GM18499 (cell line): ENCODE measurements around the gene UBAP1.
"Not testable (repeated sequence)": the region's sequence is repeated elsewhere in the genome, so short reads cannot be mapped to it uniquely, and the experiment has no call there.

Experiments used
- ATAC-seq: cut with Tn5 transposase; IDR thresholded peaks from one replicate; pipeline ENCODE4 v1.9.1; 2021; ENCODE audit warnings: moderate number of reproducible peaks; ENCODE audit not compliant: insufficient read depth, unreplicated experiment

UBAP1 gene

DNA sequence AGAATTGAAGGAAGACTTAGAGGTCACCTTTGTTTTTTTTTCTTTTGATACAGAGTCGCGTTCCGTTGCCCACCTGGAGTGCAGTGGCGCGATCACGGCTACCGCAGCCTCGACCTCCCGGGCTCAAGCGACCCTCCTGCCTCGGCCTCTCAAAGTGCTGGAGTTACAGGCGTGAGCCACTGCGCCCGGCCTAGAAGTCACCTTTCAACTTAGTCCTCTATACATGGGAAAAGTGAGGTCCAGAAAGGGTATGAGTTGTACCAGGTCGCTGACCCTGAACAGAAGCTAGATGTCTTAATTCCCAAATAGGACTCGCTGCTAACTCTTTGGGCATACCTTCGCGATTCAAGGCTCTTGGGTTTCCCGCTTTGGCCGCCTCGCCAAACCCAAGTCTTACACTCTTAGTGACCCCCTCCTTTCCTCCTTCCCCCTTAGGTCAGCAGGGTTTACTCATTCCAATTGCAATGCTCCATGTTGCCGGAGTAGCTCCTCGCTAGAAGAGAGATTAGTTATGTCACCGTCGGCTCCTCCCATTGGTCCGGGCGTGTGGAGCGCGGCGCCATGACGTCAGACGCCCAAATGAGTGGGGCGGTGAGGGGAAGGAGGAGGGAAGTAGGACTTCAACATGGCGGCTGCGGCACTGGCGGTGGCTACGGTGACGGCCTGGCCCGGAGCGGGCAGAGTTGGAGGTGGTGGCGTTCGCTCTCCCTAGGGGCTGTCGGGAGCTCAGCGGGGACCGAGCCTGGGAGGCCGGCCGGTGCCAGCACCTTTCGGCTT, at the start of gene UBAP1:
Gene UBAP1, plus strand, starts transcription at position 608 of the 777 bp plus-strand sequence. CDS start 41,872 bp downstream, outside the sequence.
- ATAC-seq = peak; percentile 85

- no peak for ATAC-seq
Observed at GRCh38 chr9:34131571-34131970, 47.3 kb upstream of the UBAP1 start.

DNA sequence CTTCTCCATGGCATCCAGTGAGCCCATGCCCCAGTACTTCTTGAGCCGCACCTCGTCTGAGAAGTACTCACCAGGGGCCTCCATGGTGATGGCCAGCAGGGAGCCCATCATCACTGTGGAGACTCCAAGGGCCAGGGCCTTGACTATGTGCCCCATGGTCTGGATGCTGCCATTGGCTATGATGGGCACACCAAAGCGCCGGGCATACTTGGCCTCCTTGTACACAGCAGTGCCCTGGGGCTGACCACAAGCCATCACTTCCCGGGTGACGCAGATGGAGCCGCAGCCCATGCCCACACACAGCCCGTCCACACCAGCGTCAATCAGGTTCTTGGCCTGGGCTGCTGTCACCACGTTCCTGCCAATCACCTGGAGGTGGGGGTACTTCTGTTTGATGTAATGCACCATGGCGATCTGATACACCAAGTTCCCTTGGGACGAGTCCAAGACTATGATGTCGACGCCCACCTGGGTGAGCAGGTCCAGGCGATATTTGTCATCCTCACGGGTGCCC, 45.4 kb upstream of the UBAP1 start:
- no peak for ATAC-seq

GRCh38 chr9:34134521-34134920, 44.3 kb upstream of the UBAP1 start:
- no peak for ATAC-seq

- not testable (repeated sequence) for ATAC-seq
Observed at GRCh38 chr9:34138644-34139043, 40.2 kb upstream of the UBAP1 start.

GRCh38 chr9:34139477-34140146, 39.2 kb upstream of the UBAP1 start:
- ATAC-seq = no peak

DNA sequence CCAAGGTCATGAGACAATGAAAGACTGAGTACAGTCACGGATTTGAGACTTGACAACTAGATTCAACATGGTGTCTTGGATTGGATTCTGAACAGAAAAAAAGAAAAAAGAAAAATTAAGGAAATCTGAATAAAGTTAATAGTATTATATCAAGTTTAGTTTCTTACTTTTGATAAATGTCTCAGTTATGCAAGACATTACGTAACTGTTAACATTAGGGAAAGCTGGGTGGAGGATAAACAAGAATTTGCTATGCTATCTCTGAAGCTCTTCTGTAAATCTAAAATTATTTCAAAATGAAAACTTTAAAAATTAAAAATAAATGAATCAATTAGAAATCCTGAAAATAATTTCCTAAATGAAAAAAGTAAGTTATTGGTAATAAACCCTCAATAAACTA, 38.0 kb upstream of the UBAP1 start:
- no peak for ATAC-seq

DNA sequence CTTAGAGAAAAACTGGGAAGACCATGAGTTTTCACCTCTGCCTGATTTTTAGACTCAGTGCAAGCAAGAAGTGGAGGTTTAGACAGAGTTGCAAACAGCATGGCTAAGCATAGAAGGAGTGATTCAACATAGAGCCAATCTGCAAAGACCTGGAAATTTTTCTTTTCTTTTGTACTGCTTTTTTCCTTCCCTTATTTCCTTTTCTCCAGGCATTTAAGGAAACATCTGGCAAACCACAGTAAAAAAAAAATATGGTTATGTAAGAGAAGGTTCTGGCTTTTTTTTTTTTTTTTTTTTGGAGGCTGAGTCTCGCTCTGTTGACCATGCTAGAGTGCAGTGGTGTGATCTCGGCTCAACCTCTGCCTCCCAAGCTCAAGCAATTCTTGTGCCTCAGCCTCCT, 35.7 kb upstream of the UBAP1 start:
- no peak for ATAC-seq

DNA sequence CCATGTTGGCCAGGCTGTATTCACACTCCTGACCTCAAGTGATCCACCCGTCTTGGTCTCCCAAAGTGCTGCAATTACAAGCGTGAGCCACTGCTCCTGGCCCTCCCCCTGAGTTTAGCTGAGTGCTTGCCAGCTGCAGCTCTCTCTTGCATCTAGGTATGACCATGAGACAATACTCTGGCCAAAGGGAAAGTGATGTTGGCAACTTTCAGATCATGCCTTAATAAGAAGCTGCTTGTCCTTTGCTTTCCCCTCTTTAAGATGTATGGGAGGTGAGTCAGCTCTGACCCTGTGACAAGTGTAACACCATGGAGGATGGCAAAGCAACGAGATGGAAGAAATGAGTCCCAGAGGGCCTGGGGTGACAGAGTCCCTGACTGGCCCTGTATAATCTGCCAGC, 33.7 kb upstream of the UBAP1 start:
- no peak for ATAC-seq

- ATAC-seq = no peak
Observed at GRCh38 chr9:34151398-34151797, 27.4 kb upstream of the UBAP1 start.

DNA sequence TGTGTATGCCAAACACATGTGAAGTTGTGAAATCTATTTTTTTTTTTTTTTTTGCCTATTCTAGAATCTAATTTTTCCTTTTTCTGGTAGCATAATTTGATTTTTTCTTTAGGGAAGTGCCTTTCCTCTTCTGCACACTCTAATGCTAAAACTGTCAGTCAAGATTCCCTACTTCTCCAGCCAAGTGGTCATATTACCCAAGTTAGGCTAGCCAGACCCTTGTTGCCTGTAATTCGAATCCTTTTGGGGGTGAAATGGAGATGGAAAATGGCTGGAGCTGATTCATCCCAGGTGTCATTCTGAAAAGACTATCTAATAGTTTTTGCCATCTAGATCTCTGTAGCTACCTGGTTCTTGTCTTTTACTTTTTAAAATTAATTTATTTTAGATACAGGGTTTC, 24.8 kb upstream of the UBAP1 start:
- ATAC-seq = no peak

- no peak for ATAC-seq
Observed at GRCh38 chr9:34157318-34157717, 21.5 kb upstream of the UBAP1 start.

- no peak for ATAC-seq
Observed at GRCh38 chr9:34157898-34158297, 20.9 kb upstream of the UBAP1 start.

- ATAC-seq = no peak
Observed at GRCh38 chr9:34158362-34158869, 20.4 kb upstream of the UBAP1 start.

DNA sequence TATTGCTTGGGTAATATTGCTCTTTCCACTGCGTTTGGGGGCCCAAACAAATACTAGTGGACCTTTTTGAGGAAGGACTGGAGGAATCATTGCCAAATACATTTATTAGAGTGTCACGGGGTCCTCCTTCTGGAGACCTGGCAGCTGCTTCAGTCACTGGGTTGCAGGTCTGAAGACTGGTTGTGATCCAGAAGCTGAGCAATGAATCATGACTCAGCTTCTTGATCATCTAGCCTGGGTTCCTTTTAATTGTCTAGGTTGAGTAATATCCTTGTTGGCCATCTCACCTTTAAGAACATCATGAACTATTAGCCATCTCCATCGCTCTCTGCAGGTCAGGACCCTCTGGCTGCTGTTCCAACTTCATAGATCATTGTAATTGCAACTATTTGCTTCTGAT, 15.4 kb upstream of the UBAP1 start:
- ATAC-seq = no peak

- ATAC-seq = no peak
Observed at GRCh38 chr9:34169125-34169524, 9.7 kb upstream of the UBAP1 start.

DNA sequence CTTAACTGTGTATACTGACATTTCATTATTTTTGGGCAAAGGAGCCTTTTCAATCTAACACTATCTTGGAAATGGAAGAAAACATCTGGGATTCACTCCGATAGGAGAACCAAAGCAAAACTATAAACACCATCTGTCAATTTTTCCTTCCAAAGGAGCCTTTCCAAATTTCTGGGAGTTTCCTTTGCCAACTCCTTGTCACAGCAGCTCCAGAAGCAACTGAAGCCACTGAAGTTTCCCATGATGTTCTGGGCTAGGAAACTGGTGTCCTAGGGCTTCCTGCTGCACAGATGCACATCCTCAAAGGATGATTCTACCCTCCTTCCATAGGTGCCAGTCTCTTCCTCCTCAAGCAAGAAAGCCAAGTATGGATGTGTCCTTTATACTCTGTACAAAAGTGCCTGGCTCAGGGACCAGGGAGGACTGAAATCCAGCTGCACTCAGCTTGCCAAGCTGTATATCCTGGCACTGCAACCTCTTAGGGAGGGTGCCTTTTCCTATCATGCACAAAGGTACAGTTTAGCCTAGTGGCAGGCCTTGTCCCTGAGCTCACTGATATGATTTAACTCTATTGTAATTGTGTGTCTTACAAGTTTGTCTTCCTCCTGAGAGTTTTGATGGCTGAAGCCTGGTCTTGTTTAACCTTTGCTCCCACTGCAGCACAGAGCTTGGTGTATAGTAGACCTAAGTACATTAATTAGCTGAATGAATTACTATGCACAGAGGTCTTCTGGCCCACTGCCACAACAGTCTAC, 8.4 kb upstream of the UBAP1 start:
- ATAC-seq = no peak

DNA sequence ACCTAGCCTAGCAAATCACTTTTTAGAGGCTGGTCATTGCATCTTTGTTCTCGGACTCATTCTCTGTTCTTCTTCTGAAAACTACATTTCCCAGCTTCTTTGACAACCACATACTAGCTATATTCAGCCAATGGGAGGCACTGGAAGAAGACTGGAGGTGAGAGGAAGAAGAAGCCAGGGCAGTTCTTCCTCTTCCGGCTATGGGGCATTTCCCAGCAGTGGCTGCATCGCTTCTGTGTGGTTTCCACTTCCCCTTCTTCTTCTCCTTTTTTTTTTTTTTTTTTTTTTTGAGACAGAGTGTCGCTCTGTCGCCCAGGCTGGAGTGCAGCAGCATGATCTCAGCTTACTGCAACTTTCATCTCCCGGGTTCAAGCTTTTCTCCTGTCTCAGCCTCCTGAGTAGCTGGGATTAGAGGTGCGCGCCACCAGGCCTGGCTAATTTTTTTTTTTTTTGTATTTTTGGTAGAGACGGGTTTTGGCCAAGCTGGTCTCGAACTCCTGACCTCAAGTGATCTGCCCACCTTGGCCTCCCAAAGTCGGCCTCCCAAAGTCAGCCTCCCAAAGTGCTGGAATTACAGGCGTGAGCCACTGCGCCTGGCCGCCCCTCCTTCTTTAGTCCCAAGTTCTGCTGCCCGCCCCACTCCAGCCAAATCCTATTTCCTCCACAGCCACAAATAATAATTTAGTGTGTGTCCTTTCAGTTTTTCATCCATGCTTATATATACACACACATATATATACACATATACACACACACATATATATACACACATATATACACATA, 6.9 kb upstream of the UBAP1 start:
- peak; percentile 60 for ATAC-seq

DNA sequence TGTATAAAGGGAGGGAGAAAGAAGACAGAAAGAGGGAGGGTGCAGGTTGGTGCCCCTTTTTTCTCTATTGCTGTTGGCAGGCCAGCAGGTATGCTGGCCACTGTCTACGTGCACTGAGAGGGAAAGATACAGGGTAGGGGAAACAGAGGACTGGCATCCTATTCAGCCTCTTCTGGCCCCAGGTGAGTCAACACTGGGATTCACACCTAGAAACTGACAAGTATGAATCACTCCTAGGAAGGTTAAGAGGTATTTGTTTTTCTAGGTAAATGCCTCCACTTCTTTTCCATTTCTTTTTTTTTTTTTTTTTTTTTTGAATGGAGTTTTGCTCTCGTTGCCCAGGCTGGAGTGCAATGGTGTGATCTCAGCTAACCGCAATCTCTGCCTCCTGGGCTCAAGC, 2.8 kb upstream of the UBAP1 start:
- no peak for ATAC-seq
